Stomach (tissue), 4 donors: ENCODE data around the gene LHFPL3.

Experiments used
- CTCF ChIP-seq, 7 experiments: fragments of 450-650 bp in 4 of 7; fragments of 200-600 bp in 3 of 7; sonication (generic) in 3 of 7; IDR thresholded peaks; one replicate each; pipeline ENCODE4 v1.5.1; 2016 to 2019; ENCODE audit warnings: antibody characterized with exemption in 7 of 7, control low read depth in 2 of 7, mild to moderate bottlenecking in 1 of 7
- EP300 ChIP-seq: sonication (generic); formaldehyde crosslinking; IDR thresholded peaks from one replicate; pipeline ENCODE4 v1.6.1; 2017; ENCODE audit warnings: antibody characterized with exemption
- POLR2AphosphoS5 ChIP-seq, 3 donors: sonication (generic); formaldehyde crosslinking; IDR thresholded peaks; one replicate each; pipeline ENCODE4 v1.6.1; 2016; ENCODE audit warnings: antibody characterized with exemption in 3 of 3

- TF ChIP-seq CTCF (IDR thresholded peaks at IDR 0.05) (no peak), EP300 (no peak), POLR2AphosphoS5 (IDR thresholded peaks at IDR 0.05) (no peak)
Measured at GRCh38 chr7:104397442-104397841, 69.0 kb downstream of the LHFPL3 start.
